Endothelial cell of umbilical vein (primary cell): ENCODE measurements around the gene SLC8A1.

ENCODE experiments used
- POLR2A ChIP-seq: IDR thresholded peaks from 2 replicates; pipeline ENCODE4 v1.6.1; 2012; ENCODE audit warnings: low read depth, mild to moderate bottlenecking, control low read depth, low read length
- POLR2AphosphoS5 ChIP-seq: IDR thresholded peaks from 2 replicates; pipeline ENCODE4 v1.6.1; 2012; ENCODE audit warnings: low read depth, mild to moderate bottlenecking, control low read depth, low read length, moderate library complexity; ENCODE audit not compliant: insufficient read depth
- TF ChIP-seq, protein P1 (sequence below), 2 donors: IDR thresholded peaks; 1 replicate in 1 of 2; 2 replicates in 1 of 2; pipeline ENCODE4 v1.5.1; 2011; ENCODE audit warnings: low read length in 2 of 2, mild to moderate bottlenecking in 2 of 2, moderate library complexity in 2 of 2, control low read depth in 1 of 2, inconsistent platforms in 1 of 2, low read depth in 1 of 2; ENCODE audit not compliant: insufficient read depth in 1 of 2; ENCODE audit errors: extremely low read depth in 1 of 2

DNA sequence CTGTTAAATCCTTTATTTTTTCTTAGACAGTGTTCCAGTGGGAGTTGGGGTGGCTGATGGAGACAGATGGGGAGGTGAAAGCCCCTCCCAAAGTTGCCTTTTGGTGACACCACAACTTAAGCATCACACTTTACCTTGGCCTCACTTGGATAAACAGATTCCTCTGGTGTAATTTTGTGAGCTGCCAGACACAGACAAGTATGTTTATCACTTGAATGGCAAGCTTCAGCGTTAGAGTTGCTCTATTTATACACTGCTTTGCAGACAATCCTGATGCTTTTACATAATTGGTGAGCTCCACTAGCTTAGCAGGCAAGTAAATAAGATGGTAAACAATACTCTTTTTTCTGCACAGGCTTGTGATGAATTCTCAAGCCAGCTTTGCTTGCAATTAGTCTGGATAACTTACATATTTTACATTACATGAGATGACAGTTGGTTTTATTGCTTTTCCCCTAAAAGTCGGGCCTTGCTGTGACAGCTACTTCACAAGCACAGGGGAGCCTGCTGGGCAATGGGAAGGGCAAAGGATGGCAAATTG lies 226.2 kb downstream of the SLC8A1 start:
- no peak for TF ChIP-seq POLR2A
- no peak for TF ChIP-seq POLR2AphosphoS5
- TF ChIP-seq, protein P1, sequence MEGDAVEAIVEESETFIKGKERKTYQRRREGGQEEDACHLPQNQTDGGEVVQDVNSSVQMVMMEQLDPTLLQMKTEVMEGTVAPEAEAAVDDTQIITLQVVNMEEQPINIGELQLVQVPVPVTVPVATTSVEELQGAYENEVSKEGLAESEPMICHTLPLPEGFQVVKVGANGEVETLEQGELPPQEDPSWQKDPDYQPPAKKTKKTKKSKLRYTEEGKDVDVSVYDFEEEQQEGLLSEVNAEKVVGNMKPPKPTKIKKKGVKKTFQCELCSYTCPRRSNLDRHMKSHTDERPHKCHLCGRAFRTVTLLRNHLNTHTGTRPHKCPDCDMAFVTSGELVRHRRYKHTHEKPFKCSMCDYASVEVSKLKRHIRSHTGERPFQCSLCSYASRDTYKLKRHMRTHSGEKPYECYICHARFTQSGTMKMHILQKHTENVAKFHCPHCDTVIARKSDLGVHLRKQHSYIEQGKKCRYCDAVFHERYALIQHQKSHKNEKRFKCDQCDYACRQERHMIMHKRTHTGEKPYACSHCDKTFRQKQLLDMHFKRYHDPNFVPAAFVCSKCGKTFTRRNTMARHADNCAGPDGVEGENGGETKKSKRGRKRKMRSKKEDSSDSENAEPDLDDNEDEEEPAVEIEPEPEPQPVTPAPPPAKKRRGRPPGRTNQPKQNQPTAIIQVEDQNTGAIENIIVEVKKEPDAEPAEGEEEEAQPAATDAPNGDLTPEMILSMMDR (IDR thresholded peaks at IDR 0.05; ENCODE audit: extremely low read depth in 1 of 2, insufficient read depth in 1 of 2, low read depth in 1 of 2, low read length in 2 of 2), result no peak
